Activated CD4-positive, alpha-beta T cell treated with anti-CD3 and anti-CD28 coated beads for 36 hours (primary cell): ENCODE data around the gene ABLIM1. TPM values are rescaled to one million over a fixed set of nuclear protein-coding genes. Genes with fewer than 3 reads are reported as not detected.

Source experiments
- ATAC-seq: fragments of 200-7000 bp; cut with Tn5 transposase; one replicate; pipeline ENCODE4 v1.10.0; 2021; ENCODE audit warnings: mild to moderate bottlenecking, moderate library complexity
- CTCF ChIA-PET: fragments of 350-600 bp; sonication (Branson Sonifier 250); formaldehyde crosslinking; loops from one replicate; lab custom pipeline; 2021; ENCODE audit warnings: antibody characterized with exemption; lab: Charles Lee
- POLR2A ChIA-PET: fragments of 350-600 bp; sonication (Branson Sonifier 250); formaldehyde crosslinking; loops from one replicate; lab custom pipeline; 2021; ENCODE audit warnings: antibody characterized with exemption, inconsistent platforms; lab: Charles Lee
- DNase-seq: peaks from one replicate; pipeline ENCODE4 v3.0.0-alpha.2; 2020
- H3K27ac Mint-ChIP-seq: one replicate; pipeline ENCODE4 v1.8.0; 2021; ENCODE audit warnings: mixed read lengths
- H3K27me3 Mint-ChIP-seq: one replicate; pipeline ENCODE4 v1.8.0; 2021; ENCODE audit warnings: mixed read lengths
- H3K36me3 Mint-ChIP-seq: one replicate; pipeline ENCODE4 v1.8.0; 2021; ENCODE audit warnings: low read depth, mixed read lengths
- H3K4me1 Mint-ChIP-seq: one replicate; pipeline ENCODE4 v1.8.0; 2021; ENCODE audit warnings: mixed read lengths
- H3K4me3 Mint-ChIP-seq: one replicate; pipeline ENCODE4 v1.8.0; 2021; ENCODE audit warnings: mild to moderate bottlenecking, moderate library complexity, mixed read lengths
- H3K9me3 Mint-ChIP-seq: one replicate; pipeline ENCODE4 v1.8.0; 2021; ENCODE audit warnings: low read depth, mixed read lengths
- intact Hi-C, 2 experiments: fragments of 100-400 bp; cut with DNase I in 1 of 2; cut with micrococcal nuclease in 1 of 2; formaldehyde crosslinking; loops; one replicate each; pipeline versions ENCODE4 v1.14.2 to v1.15.1; 2022 to 2024; cut with DNase I, micrococcal nuclease
- total RNA-seq, 2 experiments: library from RNA; stranded (reverse); gene quantifications; one replicate each; pipeline ENCODE4 v1.2.3, GENCODE V29; 2021

ABLIM1 gene
- total RNA-seq, 2 experiments from 2014 or later: 152 to 166 TPM

GRCh38 chr10:114604357-114605130 lies 53.5 kb downstream of the ABLIM1 start:
- Mint-ChIP-seq H3K4me3 (no peak overlapping the region), H3K27ac (no peak overlapping the region), H3K4me1 (peaks cover 12% of the 10 kb centered on the region), H3K36me3 (no peaks in the 10 kb centered on the region), H3K27me3 (no peaks in the 10 kb centered on the region), H3K9me3 (no peaks in the 10 kb centered on the region)
- ATAC-seq: no peak
- no peak for DNase-seq
- intact Hi-C loops: no loop called here
- POLR2A ChIA-PET: no interaction called here
- CTCF ChIA-PET: interaction anchor here (0.7 to 0.8 kb wide), 2 partner anchors 8 to 92 kb away, joined by 3 read pairs; no protein-coding TSS in a partner anchor

GRCh38 chr10:114603948-114604347 lies 54.1 kb downstream of the ABLIM1 start:
- DNase-seq (no peak), ATAC-seq (peak; percentile 61)
- Mint-ChIP-seq H3K36me3 (no peaks in the 10 kb centered on the region), H3K9me3 (no peaks in the 10 kb centered on the region), H3K27me3 (no peaks in the 10 kb centered on the region), H3K4me3 (no peak overlapping the region), H3K27ac (no peak overlapping the region), H3K4me1 (peaks cover 12% of the 10 kb centered on the region)
- intact Hi-C loops: no loop called here
- ChIA-PET POLR2A (no interaction called here), CTCF (interaction anchor here (0.8 kb wide), 1 partner anchor 9 kb away, joined by 3 read pairs; no protein-coding TSS in a partner anchor)

GRCh38 chr10:114603303-114603702 lies 54.8 kb downstream of the ABLIM1 start:
- DNase-seq (no peak), ATAC-seq (no peak)
- Mint-ChIP-seq H3K27me3 (no peaks in the 10 kb centered on the region), H3K36me3 (no peaks in the 10 kb centered on the region), H3K4me3 (no peak overlapping the region), H3K4me1 (peaks cover 12% of the 10 kb centered on the region), H3K27ac (no peak overlapping the region), H3K9me3 (no peaks in the 10 kb centered on the region)
- ChIA-PET CTCF (interaction anchor here (0.7 kb wide), 1 partner anchor 37 kb away, joined by 3 read pairs; no protein-coding TSS in a partner anchor), POLR2A (no interaction called here)
- intact Hi-C loops: no loop called here

- POLR2A ChIA-PET: no interaction called here
- H3K27me3 Mint-ChIP-seq: peaks cover 2% of the 10 kb centered on the region
Measured at GRCh38 chr10:114600057-114600456, 58.0 kb downstream of the ABLIM1 start.

GRCh38 chr10:114596793-114597192 lies 61.3 kb downstream of the ABLIM1 start:
- ATAC-seq (no peak), DNase-seq (no peak)
- ChIA-PET CTCF (interaction anchor here (0.9 kb wide), 1 partner anchor 110 kb away, joined by 3 read pairs; no protein-coding TSS in a partner anchor), POLR2A (no interaction called here)
- intact Hi-C loops: no loop called here
- no peak overlapping the region for H3K4me3 Mint-ChIP-seq
- H3K27ac Mint-ChIP-seq: no peak overlapping the region
- H3K27me3 Mint-ChIP-seq: peaks cover 8% of the 10 kb centered on the region
- peaks cover 2% of the 10 kb centered on the region for H3K36me3 Mint-ChIP-seq
- peaks cover 6% of the 10 kb centered on the region for H3K4me1 Mint-ChIP-seq
- peaks cover 3% of the 10 kb centered on the region for H3K9me3 Mint-ChIP-seq

More at GRCh38 chr10:114600057-114600456, 58.0 kb downstream of the ABLIM1 start:
- Mint-ChIP-seq H3K36me3 (no peaks in the 10 kb centered on the region), H3K9me3 (no peaks in the 10 kb centered on the region), H3K27ac (no peak overlapping the region), H3K4me1 (peaks cover 9% of the 10 kb centered on the region), H3K4me3 (no peak overlapping the region)
- CTCF ChIA-PET: no interaction called here
- intact Hi-C loops: no loop called here
- no peak for DNase-seq
- ATAC-seq: no peak

GRCh38 chr10:114593816-114594468 lies 64.1 kb downstream of the ABLIM1 start:
- Mint-ChIP-seq H3K4me1 (no peaks in the 10 kb centered on the region), H3K27ac (no peak overlapping the region), H3K36me3 (peaks cover 2% of the 10 kb centered on the region), H3K4me3 (no peak overlapping the region), H3K9me3 (peaks cover 3% of the 10 kb centered on the region), H3K27me3 (peaks cover 10% of the 10 kb centered on the region)
- peak; percentile 26 for ATAC-seq
- intact Hi-C loops: no loop called here
- no peak for DNase-seq
- ChIA-PET CTCF (no interaction called here), POLR2A (no interaction called here)

GRCh38 chr10:114593240-114593792 lies 64.8 kb downstream of the ABLIM1 start:
- Mint-ChIP-seq H3K4me3 (no peak overlapping the region), H3K4me1 (no peaks in the 10 kb centered on the region), H3K9me3 (peaks cover 3% of the 10 kb centered on the region), H3K27me3 (peaks cover 10% of the 10 kb centered on the region), H3K27ac (no peak overlapping the region), H3K36me3 (peaks cover 2% of the 10 kb centered on the region)
- ChIA-PET CTCF (no interaction called here), POLR2A (no interaction called here)
- ATAC-seq (no peak), DNase-seq (no peak)
- intact Hi-C loops: no loop called here

- no peaks in the 10 kb centered on the region for H3K4me1 Mint-ChIP-seq
- intact Hi-C loops: no loop called here
- peaks cover 8% of the 10 kb centered on the region for H3K27me3 Mint-ChIP-seq
Measured at GRCh38 chr10:114590993-114591392, 67.1 kb downstream of the ABLIM1 start.

GRCh38 chr10:114584419-114584818 lies 73.7 kb downstream of the ABLIM1 start:
- DNase-seq (no peak), ATAC-seq (no peak)
- Mint-ChIP-seq H3K4me1 (no peaks in the 10 kb centered on the region), H3K36me3 (no peaks in the 10 kb centered on the region), H3K4me3 (no peak overlapping the region), H3K27ac (no peak overlapping the region), H3K9me3 (no peaks in the 10 kb centered on the region), H3K27me3 (no peaks in the 10 kb centered on the region)
- intact Hi-C loops: no loop called here
- CTCF ChIA-PET: no interaction called here
- POLR2A ChIA-PET: no interaction called here

More at GRCh38 chr10:114590993-114591392, 67.1 kb downstream of the ABLIM1 start:
- H3K9me3 Mint-ChIP-seq: peaks cover 3% of the 10 kb centered on the region
- ATAC-seq: no peak
- no peak for DNase-seq
- POLR2A ChIA-PET: no interaction called here
- peaks cover 2% of the 10 kb centered on the region for H3K36me3 Mint-ChIP-seq
- no peak overlapping the region for H3K4me3 Mint-ChIP-seq
- CTCF ChIA-PET: no interaction called here
- no peak overlapping the region for H3K27ac Mint-ChIP-seq

- POLR2A ChIA-PET: no interaction called here
- no peak overlapping the region for H3K4me3 Mint-ChIP-seq
- no peaks in the 10 kb centered on the region for H3K9me3 Mint-ChIP-seq
- no peaks in the 10 kb centered on the region for H3K27me3 Mint-ChIP-seq
- CTCF ChIA-PET: no interaction called here
- no peaks in the 10 kb centered on the region for H3K36me3 Mint-ChIP-seq
- H3K27ac Mint-ChIP-seq: no peak overlapping the region
- no peaks in the 10 kb centered on the region for H3K4me1 Mint-ChIP-seq
- no peak for DNase-seq
- no peak for ATAC-seq
- intact Hi-C loops: no loop called here
Measured at GRCh38 chr10:114581071-114581470, 77.0 kb downstream of the ABLIM1 start.

GRCh38 chr10:114577133-114577532 lies 80.9 kb downstream of the ABLIM1 start:
- ATAC-seq (no peak), DNase-seq (no peak)
- no peaks in the 10 kb centered on the region for H3K9me3 Mint-ChIP-seq
- CTCF ChIA-PET: interaction anchor here (1.2 kb wide), 1 partner anchor 11 kb away, joined by 3 read pairs; no protein-coding TSS in a partner anchor
- no peaks in the 10 kb centered on the region for H3K4me1 Mint-ChIP-seq
- intact Hi-C loops: no loop called here
- no peaks in the 10 kb centered on the region for H3K27me3 Mint-ChIP-seq
- POLR2A ChIA-PET: no interaction called here
- H3K27ac Mint-ChIP-seq: no peak overlapping the region
- H3K36me3 Mint-ChIP-seq: no peaks in the 10 kb centered on the region
- no peak overlapping the region for H3K4me3 Mint-ChIP-seq
